Omental fat pad (tissue), 4 donors: ENCODE measurements around the gene CTTNBP2. TPM values are rescaled to one million over a fixed set of nuclear protein-coding genes. Genes with fewer than 3 reads are reported as not detected.

Source experiments
- ATAC-seq: fragments of 150-250 bp; one replicate; pipeline ENCODE4 v1.9.1; 2016; ENCODE audit warnings: mild to moderate bottlenecking, moderate library complexity; ENCODE audit not compliant: low FRiP score
- DNase-seq: peaks from one replicate; pipeline ENCODE4 v3.0.0-alpha.2; 2019; ENCODE audit warnings: low spot score
- total RNA-seq, 4 donors: library from RNA; depleted of rRNA; stranded (reverse); fragments of >200 nt; gene quantifications; one replicate each; pipeline ENCODE4 v1.1.0, GENCODE V29; 2016
- TF ChIP-seq, protein P1 (sequence below), 3 donors: fragments of 450-650 bp; IDR thresholded peaks; one replicate each; pipeline ENCODE4 v1.5.1; 2016 to 2017; ENCODE audit warnings: antibody characterized with exemption in 3 of 3, mild to moderate bottlenecking in 3 of 3, moderate library complexity in 2 of 3

CTTNBP2 gene
- total RNA-seq, 4 donors from 2014 or later, result 4.7 to 15.1 (median 13.0) TPM

- TF ChIP-seq, protein P1, sequence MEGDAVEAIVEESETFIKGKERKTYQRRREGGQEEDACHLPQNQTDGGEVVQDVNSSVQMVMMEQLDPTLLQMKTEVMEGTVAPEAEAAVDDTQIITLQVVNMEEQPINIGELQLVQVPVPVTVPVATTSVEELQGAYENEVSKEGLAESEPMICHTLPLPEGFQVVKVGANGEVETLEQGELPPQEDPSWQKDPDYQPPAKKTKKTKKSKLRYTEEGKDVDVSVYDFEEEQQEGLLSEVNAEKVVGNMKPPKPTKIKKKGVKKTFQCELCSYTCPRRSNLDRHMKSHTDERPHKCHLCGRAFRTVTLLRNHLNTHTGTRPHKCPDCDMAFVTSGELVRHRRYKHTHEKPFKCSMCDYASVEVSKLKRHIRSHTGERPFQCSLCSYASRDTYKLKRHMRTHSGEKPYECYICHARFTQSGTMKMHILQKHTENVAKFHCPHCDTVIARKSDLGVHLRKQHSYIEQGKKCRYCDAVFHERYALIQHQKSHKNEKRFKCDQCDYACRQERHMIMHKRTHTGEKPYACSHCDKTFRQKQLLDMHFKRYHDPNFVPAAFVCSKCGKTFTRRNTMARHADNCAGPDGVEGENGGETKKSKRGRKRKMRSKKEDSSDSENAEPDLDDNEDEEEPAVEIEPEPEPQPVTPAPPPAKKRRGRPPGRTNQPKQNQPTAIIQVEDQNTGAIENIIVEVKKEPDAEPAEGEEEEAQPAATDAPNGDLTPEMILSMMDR (IDR thresholded peaks at IDR 0.05), result no peak
- DNase-seq, result no peak
- ATAC-seq, result no peak
Observed at GRCh38 chr7:117750612-117751563, 122.4 kb downstream of the CTTNBP2 start.

DNA sequence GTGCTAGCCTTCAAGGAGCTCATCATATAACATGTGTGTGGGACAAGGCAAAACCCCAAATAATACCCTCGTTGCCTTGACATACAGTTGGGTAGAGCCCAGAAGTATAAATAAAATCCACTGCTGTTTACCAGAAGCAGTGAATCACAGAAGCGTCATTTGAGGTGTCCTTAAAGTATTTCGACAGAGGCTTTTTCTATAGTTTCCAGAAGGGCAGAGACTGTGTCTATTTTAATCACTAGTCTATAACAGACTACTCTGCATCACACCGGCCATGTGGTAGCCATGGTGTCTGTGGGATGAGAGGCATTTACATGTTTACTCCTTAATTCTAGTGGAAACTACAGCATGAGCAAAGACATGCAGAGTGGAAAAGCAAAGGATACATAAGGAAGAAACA lies 131.3 kb downstream of the CTTNBP2 start:
- DNase-seq (no peak), ATAC-seq (no peak)
- TF ChIP-seq, protein P1 (IDR thresholded peaks at IDR 0.05), result no peak

DNA sequence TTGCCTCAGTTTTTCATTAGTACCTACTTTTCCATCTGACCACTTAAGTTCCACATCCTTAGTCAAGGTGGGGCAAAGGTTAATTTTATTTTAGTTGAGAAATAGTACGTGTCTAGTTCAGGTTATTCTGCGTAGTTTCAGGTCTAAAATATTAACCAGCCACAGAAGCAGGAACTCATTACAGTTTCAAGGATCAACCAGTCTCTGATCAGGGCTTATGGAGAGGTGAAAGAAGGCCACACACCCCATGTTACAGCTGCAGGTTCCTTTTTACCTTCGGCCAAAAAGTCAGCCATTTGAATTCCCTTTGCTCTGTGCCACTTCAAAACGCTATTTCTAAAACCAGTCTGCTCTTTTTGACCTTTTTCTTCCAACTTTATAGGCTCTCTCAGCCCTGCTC lies 134.2 kb downstream of the CTTNBP2 start:
- DNase-seq, result no peak
- TF ChIP-seq, protein P1 (IDR thresholded peaks at IDR 0.05), result no peak
- no peak for ATAC-seq

DNA sequence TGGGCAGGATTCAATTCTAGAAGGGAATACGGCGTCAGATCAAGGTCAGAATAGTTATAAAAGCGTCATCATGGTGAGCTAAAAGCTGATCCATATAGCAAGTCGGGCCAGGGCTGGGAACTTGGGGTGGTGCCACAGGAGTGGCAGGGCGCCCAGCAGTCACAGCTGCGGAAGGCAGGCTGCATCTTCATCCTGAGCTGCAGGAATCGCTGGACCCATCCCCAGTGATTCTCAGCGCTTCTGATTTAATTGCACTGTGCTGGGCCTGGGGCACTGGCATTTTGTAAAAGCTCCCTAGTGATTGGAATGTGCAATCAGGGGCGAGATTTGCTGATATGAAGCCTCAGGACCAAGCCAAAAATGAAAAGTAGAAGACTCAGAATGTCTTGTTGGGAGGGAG lies 135.3 kb downstream of the CTTNBP2 start:
- ATAC-seq (no peak), DNase-seq (no peak)
- TF ChIP-seq, protein P1 (IDR thresholded peaks at IDR 0.05), result no peak

DNA sequence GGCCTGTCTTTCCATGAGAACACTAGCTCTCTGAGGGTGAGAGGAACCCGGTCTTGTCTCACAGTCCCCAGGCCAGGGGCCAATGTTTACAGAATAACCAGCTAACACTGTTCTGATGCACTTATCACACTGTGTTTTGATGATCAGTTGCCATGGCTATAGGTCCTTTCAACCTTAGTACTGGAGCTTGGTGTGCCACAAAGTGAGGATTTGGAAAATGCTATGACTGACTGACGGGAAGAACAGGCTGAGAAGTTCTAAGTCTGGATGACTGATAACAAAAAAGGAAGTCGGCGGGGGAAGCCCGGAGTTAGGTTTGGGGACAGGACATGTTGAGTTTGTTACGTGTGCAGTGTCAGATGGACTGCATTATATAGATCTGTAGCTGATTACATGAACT lies 141.8 kb downstream of the CTTNBP2 start:
- TF ChIP-seq, protein P1 (IDR thresholded peaks at IDR 0.05), result no peak
- no peak for ATAC-seq
- DNase-seq, result no peak

DNA sequence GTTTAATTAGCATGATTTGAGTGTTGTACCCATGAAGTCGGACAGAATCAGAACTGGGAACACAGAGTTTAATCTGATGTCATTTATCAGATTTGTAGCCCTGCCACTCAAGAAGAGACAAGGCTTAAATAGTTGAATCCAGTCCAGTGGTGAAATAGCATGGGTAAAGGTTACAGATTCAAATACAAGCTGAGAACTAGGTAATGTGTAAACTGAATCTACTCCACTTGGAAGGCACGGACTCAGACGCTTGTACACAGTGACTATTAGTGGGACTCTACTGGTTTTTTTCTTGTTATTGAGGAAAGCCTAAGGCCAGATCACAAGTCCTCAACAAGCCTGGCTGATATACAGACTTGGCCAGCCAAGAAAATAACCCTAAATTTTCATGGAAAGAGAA lies 142.9 kb downstream of the CTTNBP2 start:
- DNase-seq, result no peak
- no peak for ATAC-seq
- TF ChIP-seq, protein P1 (IDR thresholded peaks at IDR 0.05), result no peak
